OCI-LY3 (cell line): Measurements from ENCODE around the gene RASL11A.

Experiments used
- EZH2phosphoT487 ChIP-seq: fragments of 200-600 bp; shearing (Covaris generic); IDR thresholded peaks from 2 replicates; pipeline ENCODE4 v1.6.1; 2018; ENCODE audit warnings: antibody characterized with exemption, mixed run types, low read depth
- TF ChIP-seq, protein P1 (sequence below): fragments of 200-600, 300-600 bp; sonication (generic); IDR thresholded peaks from 2 replicates; pipeline ENCODE4 v1.5.1; 2014; ENCODE audit warnings: antibody characterized with exemption, low read length, low read depth

DNA sequence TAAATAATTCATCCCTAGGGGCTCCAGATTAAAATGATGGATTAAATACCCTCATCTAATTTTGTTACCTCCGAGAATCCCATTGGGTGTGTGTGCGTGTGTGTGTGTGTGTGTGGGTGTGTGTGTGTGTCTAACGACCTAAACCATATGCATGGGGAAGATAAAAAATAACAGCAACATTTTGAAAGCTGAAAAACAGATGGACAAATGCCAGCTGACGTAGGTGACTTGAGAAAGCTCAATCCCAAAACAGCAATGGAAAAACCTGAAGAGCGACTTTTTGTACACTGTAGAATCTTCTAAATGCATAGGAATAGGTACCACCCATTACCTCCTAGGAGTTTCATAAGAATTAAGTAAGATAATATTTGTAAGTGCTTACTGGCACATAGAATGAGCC lies 27.9 kb upstream of the RASL11A start:
- TF ChIP-seq, protein P1, sequence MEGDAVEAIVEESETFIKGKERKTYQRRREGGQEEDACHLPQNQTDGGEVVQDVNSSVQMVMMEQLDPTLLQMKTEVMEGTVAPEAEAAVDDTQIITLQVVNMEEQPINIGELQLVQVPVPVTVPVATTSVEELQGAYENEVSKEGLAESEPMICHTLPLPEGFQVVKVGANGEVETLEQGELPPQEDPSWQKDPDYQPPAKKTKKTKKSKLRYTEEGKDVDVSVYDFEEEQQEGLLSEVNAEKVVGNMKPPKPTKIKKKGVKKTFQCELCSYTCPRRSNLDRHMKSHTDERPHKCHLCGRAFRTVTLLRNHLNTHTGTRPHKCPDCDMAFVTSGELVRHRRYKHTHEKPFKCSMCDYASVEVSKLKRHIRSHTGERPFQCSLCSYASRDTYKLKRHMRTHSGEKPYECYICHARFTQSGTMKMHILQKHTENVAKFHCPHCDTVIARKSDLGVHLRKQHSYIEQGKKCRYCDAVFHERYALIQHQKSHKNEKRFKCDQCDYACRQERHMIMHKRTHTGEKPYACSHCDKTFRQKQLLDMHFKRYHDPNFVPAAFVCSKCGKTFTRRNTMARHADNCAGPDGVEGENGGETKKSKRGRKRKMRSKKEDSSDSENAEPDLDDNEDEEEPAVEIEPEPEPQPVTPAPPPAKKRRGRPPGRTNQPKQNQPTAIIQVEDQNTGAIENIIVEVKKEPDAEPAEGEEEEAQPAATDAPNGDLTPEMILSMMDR = no peak
- no peak for TF ChIP-seq EZH2phosphoT487
